ENCODE results near the gene MGST1.

- no peak for TF ChIP-seq CTCF (IDR thresholded peaks at IDR 0.05; ENCODE audit: low read length)
- TF ChIP-seq EZH2 (optimal IDR thresholded peaks at IDR 0.05; ENCODE audit: low read depth, low read length): no peak
- no peak for TF ChIP-seq EZH2phosphoT487 (IDR thresholded peaks at IDR 0.05; ENCODE audit: low read length)
Observed at GRCh38 chr12:16362550-16362949, 15.1 kb downstream of the MGST1 start.
